Measurements from ENCODE around the gene PLEKHA7.
"Not testable (repeated sequence)": the region's sequence is repeated elsewhere in the genome, so short reads cannot be mapped to it uniquely, and the experiment has no call there.

PLEKHA7 gene

GRCh38 chr11:17005646-17006045 lies 8.6 kb downstream of the PLEKHA7 start:
- Histone ChIP-seq H3K27me3 (ENCODE audit: insufficient read depth, low read length) (no peaks in the 10 kb centered on the region), H3K4me1 (ENCODE audit: insufficient read depth, low read length) (no peaks in the 10 kb centered on the region), H3K9ac (ENCODE audit: low read depth, low read length) (no peak overlapping the region), H3K9me3 (ENCODE audit: insufficient read depth, low read depth, low read length) (no peaks in the 10 kb centered on the region), H3K36me3 (ENCODE audit: insufficient read depth, low read length) (no peaks in the 10 kb centered on the region), H3K4me3 (ENCODE audit: low read length) (no peak overlapping the region), H3K27ac (ENCODE audit: low read depth, low read length) (no peak overlapping the region)
- 46% methylated on average over 2 of the region's 3 CpGs for WGBS

DNA sequence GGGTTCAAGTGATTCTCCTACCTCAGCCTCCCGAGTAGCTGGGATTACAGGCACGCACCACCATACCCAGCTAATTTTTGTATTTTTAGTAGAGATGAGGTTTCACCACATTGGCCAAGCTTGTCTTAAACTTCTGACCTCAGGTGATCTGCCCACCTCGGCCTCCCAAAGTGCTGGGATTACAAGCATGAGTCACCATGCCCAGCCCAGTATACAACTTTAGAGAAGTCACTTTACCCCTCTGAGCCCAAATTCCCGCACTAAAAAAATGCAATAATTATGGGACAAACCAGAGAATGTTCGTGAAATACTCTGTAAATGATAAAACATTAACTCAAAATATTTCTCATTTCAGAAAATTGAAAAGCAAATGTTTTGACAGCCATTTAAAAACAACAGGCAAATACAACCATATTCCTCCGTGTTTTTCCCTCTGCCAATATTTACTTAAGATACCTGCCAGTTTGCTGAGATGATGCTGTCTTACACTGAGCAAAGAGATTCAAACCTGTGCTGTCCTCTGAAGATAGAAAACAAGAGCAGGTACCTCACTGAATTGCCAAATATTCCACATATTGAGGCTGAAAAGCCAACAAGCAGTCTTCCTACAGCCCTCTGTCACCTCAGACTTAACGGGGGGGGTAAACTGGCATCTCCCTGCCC lies 9.6 kb downstream of the PLEKHA7 start:
- WGBS: 74% methylated on average over 6 of the region's 7 CpGs
- H3K4me1 ChIP-seq (ENCODE audit: insufficient read depth, low read length): no peaks in the 10 kb centered on the region
- no peak overlapping the region for H3K4me3 ChIP-seq (ENCODE audit: low read length)
- H3K9ac ChIP-seq (ENCODE audit: low read depth, low read length): no peak overlapping the region
- no peaks in the 10 kb centered on the region for H3K27me3 ChIP-seq (ENCODE audit: insufficient read depth, low read length)
- H3K9me3 ChIP-seq (ENCODE audit: insufficient read depth, low read depth, low read length): no peaks in the 10 kb centered on the region
- no peaks in the 10 kb centered on the region for H3K36me3 ChIP-seq (ENCODE audit: insufficient read depth, low read length)
- H3K27ac ChIP-seq (ENCODE audit: low read depth, low read length): no peak overlapping the region

- Histone ChIP-seq H3K9ac (ENCODE audit: low read depth, low read length) (no peak overlapping the region), H3K27me3 (ENCODE audit: insufficient read depth, low read length) (no peaks in the 10 kb centered on the region), H3K4me3 (ENCODE audit: low read length) (no peak overlapping the region), H3K9me3 (ENCODE audit: insufficient read depth, low read depth, low read length) (no peaks in the 10 kb centered on the region), H3K4me1 (ENCODE audit: insufficient read depth, low read length) (no peaks in the 10 kb centered on the region), H3K27ac (ENCODE audit: low read depth, low read length) (no peak overlapping the region), H3K36me3 (ENCODE audit: insufficient read depth, low read length) (no peaks in the 10 kb centered on the region)
- WGBS: 92% methylated on average over 2 of the region's 2 CpGs
These were observed 10.8 kb downstream of the PLEKHA7 start for GRCh38 chr11:17003426-17003825.

DNA sequence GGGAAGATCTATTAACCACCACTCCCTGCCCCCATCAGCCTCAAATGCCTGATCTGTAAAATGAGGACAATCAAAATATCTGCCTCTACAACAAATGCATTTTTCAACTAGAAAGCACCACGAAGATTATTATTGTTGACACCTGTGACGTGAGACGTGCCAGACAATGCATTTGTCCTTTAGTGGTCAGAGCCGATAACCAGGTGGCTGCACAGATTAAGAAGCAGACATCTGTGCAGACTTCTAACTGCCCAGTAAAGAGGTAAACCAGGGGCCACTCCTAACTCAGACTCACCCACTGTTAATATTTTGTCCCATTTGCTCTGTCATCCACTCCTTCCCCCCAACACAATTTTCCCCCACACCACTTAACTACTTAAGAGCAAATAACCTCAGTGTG lies 11.7 kb downstream of the PLEKHA7 start:
- Histone ChIP-seq H3K36me3 (ENCODE audit: insufficient read depth, low read length) (no peaks in the 10 kb centered on the region), H3K27me3 (ENCODE audit: insufficient read depth, low read length) (no peaks in the 10 kb centered on the region), H3K9me3 (ENCODE audit: insufficient read depth, low read depth, low read length) (no peaks in the 10 kb centered on the region), H3K27ac (ENCODE audit: low read depth, low read length) (no peak overlapping the region), H3K4me3 (ENCODE audit: low read length) (no peak overlapping the region), H3K9ac (ENCODE audit: low read depth, low read length) (no peak overlapping the region), H3K4me1 (ENCODE audit: insufficient read depth, low read length) (no peaks in the 10 kb centered on the region)
- WGBS: 97% methylated on average over 4 of the region's 4 CpGs

DNA sequence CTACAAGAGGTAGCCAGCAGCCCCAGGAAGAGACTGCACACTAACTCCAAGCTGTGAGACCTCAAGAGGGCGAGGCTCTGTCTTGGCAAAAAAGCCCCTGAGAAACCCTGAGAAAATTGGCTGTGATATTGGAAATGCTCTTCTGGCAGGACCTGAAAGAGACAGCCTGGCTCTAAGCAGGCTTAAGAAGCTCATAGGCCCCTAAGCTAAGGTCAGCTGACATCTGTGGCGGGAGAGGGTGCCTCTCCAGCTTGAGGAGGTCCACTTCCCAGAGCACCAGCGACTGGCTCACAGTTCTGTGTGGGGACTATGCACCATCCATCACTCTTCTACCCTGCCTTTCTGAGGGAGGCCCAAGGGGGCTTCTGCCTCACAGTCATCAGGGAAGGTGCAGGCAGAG lies 12.4 kb downstream of the PLEKHA7 start:
- no peaks in the 10 kb centered on the region for H3K36me3 ChIP-seq (ENCODE audit: insufficient read depth, low read length)
- H3K4me1 ChIP-seq (ENCODE audit: insufficient read depth, low read length): no peaks in the 10 kb centered on the region
- H3K27ac ChIP-seq (ENCODE audit: low read depth, low read length): no peak overlapping the region
- no peak overlapping the region for H3K4me3 ChIP-seq (ENCODE audit: low read length)
- no peak overlapping the region for H3K9ac ChIP-seq (ENCODE audit: low read depth, low read length)
- no peaks in the 10 kb centered on the region for H3K9me3 ChIP-seq (ENCODE audit: insufficient read depth, low read depth, low read length)
- H3K27me3 ChIP-seq (ENCODE audit: insufficient read depth, low read length): no peaks in the 10 kb centered on the region
- WGBS: 90% methylated on average over 3 of the region's 3 CpGs

- Histone ChIP-seq H3K4me3 (ENCODE audit: low read length) (no peak overlapping the region), H3K9ac (ENCODE audit: low read depth, low read length) (no peak overlapping the region), H3K4me1 (ENCODE audit: insufficient read depth, low read length) (no peaks in the 10 kb centered on the region), H3K36me3 (ENCODE audit: insufficient read depth, low read length) (no peaks in the 10 kb centered on the region), H3K9me3 (ENCODE audit: insufficient read depth, low read depth, low read length) (no peaks in the 10 kb centered on the region), H3K27me3 (ENCODE audit: insufficient read depth, low read length) (no peaks in the 10 kb centered on the region), H3K27ac (ENCODE audit: low read depth, low read length) (no peak overlapping the region)
- 84% methylated on average over 2 of the region's 2 CpGs for WGBS
These were observed 13.2 kb downstream of the PLEKHA7 start for GRCh38 chr11:17000987-17001386.

GRCh38 chr11:17000253-17000652 lies 14.0 kb downstream of the PLEKHA7 start:
- not testable (repeated sequence) for H3K4me1 ChIP-seq (ENCODE audit: insufficient read depth, low read length); H3K4me3 ChIP-seq (ENCODE audit: low read length); H3K27ac ChIP-seq (ENCODE audit: low read depth, low read length); H3K9me3 ChIP-seq (ENCODE audit: insufficient read depth, low read depth, low read length); H3K9ac ChIP-seq (ENCODE audit: low read depth, low read length); H3K36me3 ChIP-seq (ENCODE audit: insufficient read depth, low read length); H3K27me3 ChIP-seq (ENCODE audit: insufficient read depth, low read length)
- WGBS: 93% methylated on average over 1 of the region's 1 CpG

DNA sequence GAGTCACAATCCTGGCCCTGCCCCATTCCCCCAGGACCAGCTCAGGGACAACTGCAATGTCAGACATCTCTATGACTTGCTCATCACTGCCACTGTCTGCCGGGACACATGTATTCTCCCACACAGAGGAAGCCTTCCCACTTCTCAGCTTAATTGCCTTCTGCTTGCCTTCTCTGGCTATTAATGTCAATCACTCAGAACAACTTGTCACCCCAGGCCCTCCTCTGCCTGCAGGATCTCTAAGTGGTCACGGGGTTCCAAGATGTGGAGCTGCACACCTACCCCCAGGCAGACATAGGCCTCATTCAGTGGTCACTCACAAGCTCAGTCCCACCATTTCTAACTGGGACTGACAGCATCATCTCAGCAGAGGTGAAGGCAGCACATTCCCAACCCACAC lies 15.1 kb downstream of the PLEKHA7 start:
- H3K9ac ChIP-seq (ENCODE audit: low read depth, low read length): no peak overlapping the region
- H3K27ac ChIP-seq (ENCODE audit: low read depth, low read length): no peak overlapping the region
- no peaks in the 10 kb centered on the region for H3K9me3 ChIP-seq (ENCODE audit: insufficient read depth, low read depth, low read length)
- WGBS: 88% methylated on average over 2 of the region's 2 CpGs
- H3K27me3 ChIP-seq (ENCODE audit: insufficient read depth, low read length): no peaks in the 10 kb centered on the region
- H3K4me1 ChIP-seq (ENCODE audit: insufficient read depth, low read length): no peaks in the 10 kb centered on the region
- no peak overlapping the region for H3K4me3 ChIP-seq (ENCODE audit: low read length)
- no peaks in the 10 kb centered on the region for H3K36me3 ChIP-seq (ENCODE audit: insufficient read depth, low read length)

GRCh38 chr11:16997624-16998023 lies 16.6 kb downstream of the PLEKHA7 start:
- no peak overlapping the region for H3K9ac ChIP-seq (ENCODE audit: low read depth, low read length)
- no peaks in the 10 kb centered on the region for H3K4me1 ChIP-seq (ENCODE audit: insufficient read depth, low read length)
- H3K36me3 ChIP-seq (ENCODE audit: insufficient read depth, low read length): no peaks in the 10 kb centered on the region
- H3K4me3 ChIP-seq (ENCODE audit: low read length): no peak overlapping the region
- H3K27ac ChIP-seq (ENCODE audit: low read depth, low read length): no peak overlapping the region
- 79% methylated on average over 7 of the region's 7 CpGs for WGBS
- no peaks in the 10 kb centered on the region for H3K27me3 ChIP-seq (ENCODE audit: insufficient read depth, low read length)
- no peaks in the 10 kb centered on the region for H3K9me3 ChIP-seq (ENCODE audit: insufficient read depth, low read depth, low read length)

- Histone ChIP-seq H3K36me3 (ENCODE audit: insufficient read depth, low read length) (no peaks in the 10 kb centered on the region), H3K27me3 (ENCODE audit: insufficient read depth, low read length) (no peaks in the 10 kb centered on the region)
- 96% methylated on average over 1 of the region's 1 CpG for WGBS
These were observed 20.7 kb downstream of the PLEKHA7 start for GRCh38 chr11:16993495-16993894.

DNA sequence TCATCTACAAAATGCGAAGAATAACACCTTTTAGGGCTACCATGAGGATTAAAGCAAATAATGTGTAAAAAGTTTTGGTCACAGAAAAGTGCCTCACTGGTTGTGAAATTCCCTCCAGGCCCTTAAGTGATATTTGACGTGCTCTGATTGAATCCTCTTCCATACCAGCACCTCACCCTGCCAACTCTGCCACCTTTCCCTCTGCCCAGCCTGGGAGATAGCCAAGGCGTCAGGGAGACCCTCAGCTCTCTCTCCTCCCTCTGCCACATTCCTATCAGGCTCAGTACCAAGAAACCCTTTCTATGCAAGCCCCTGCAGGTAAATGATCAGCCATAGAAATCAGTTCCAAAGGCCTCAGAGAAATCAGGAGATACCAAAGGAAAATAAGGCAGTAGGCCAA lies 21.4 kb downstream of the PLEKHA7 start:
- WGBS: 88% methylated on average over 3 of the region's 3 CpGs
- Histone ChIP-seq H3K4me3 (ENCODE audit: low read length) (no peak overlapping the region), H3K36me3 (ENCODE audit: insufficient read depth, low read length) (no peaks in the 10 kb centered on the region), H3K9ac (ENCODE audit: low read depth, low read length) (no peak overlapping the region), H3K27ac (ENCODE audit: low read depth, low read length) (no peak overlapping the region), H3K4me1 (ENCODE audit: insufficient read depth, low read length) (peaks cover 1% of the 10 kb centered on the region; the same call in 1 of the 2 replicates), H3K27me3 (ENCODE audit: insufficient read depth, low read length) (no peaks in the 10 kb centered on the region), H3K9me3 (ENCODE audit: insufficient read depth, low read depth, low read length) (no peaks in the 10 kb centered on the region)

More at GRCh38 chr11:16993495-16993894, 20.7 kb downstream of the PLEKHA7 start:
- H3K9me3 ChIP-seq (ENCODE audit: insufficient read depth, low read depth, low read length): no peaks in the 10 kb centered on the region
- H3K9ac ChIP-seq (ENCODE audit: low read depth, low read length): no peak overlapping the region
- H3K4me3 ChIP-seq (ENCODE audit: low read length): no peak overlapping the region
- no peak overlapping the region for H3K27ac ChIP-seq (ENCODE audit: low read depth, low read length)
- H3K4me1 ChIP-seq (ENCODE audit: insufficient read depth, low read length): no peaks in the 10 kb centered on the region

GRCh38 chr11:16989554-16989953 lies 24.7 kb downstream of the PLEKHA7 start:
- Histone ChIP-seq H3K9me3 (ENCODE audit: insufficient read depth, low read depth, low read length) (no peaks in the 10 kb centered on the region), H3K4me1 (ENCODE audit: insufficient read depth, low read length) (peaks cover 16% of the 10 kb centered on the region), H3K9ac (ENCODE audit: low read depth, low read length) (no peak overlapping the region), H3K27ac (ENCODE audit: low read depth, low read length) (no peak overlapping the region), H3K27me3 (ENCODE audit: insufficient read depth, low read length) (no peaks in the 10 kb centered on the region), H3K4me3 (ENCODE audit: low read length) (no peak overlapping the region), H3K36me3 (ENCODE audit: insufficient read depth, low read length) (no peaks in the 10 kb centered on the region)
- 88% methylated on average over 2 of the region's 2 CpGs for WGBS
